K562 (cell line): ENCODE results near the gene MAP2K7. TPM values are rescaled to one million over a fixed set of nuclear protein-coding genes. Genes with fewer than 3 reads are reported as not detected.
A peak's percentile ranks its signal among the peaks of the same experiment; 100 is the strongest.
"Not testable (repeated sequence)": the region's sequence is repeated elsewhere in the genome, so short reads cannot be mapped to it uniquely, and the experiment has no call there.

ENCODE experiments used
- ATAC-seq: fragments of 200-7000 bp; cut with Tn5 transposase; 3 replicates; pipeline ENCODE4 v1.9.1; 2020; ENCODE audit warnings: moderate library complexity
- BruUV-seq: library from RNA; stranded (reverse); fragments of 400-500 nt; replicated peaks from 2 replicates; lab custom pipeline; 2021; lab: Mats Ljungman, UMichigan
- CTCF ChIA-PET: fragments of 300-600 bp; formaldehyde crosslinking; extraction: SDS; loops from one replicate; lab custom pipeline; 2021; ENCODE audit warnings: low intra/inter-chr PET ratio; lab: Yijun Ruan, JAX
- POLR2A ChIA-PET: fragments of 300-600, 350-650 bp; sonication (Branson Sonifier 250); formaldehyde crosslinking; extraction: SDS; loops from one replicate; lab custom pipeline; 2021; ENCODE audit warnings: antibody characterized with exemption, inconsistent platforms; lab: Yijun Ruan, JAX
- DNase-seq, 4 experiments: peaks; one replicate each; pipeline versions ENCODE4 v3.0.0 to v3.0.0-alpha.2; 2011 to 2018; ENCODE audit warnings: low spot score in 3 of 4, mixed read lengths in 3 of 4; ENCODE audit errors: extremely low read depth in 1 of 4
- FAIRE-seq: peaks from 2 replicates; lab custom pipeline; 2011; peaks lifted over from hg19 to GRCh38; lab: Jason Lieb, UNC
- H2AFZ ChIP-seq: 2 replicates; pipeline ENCODE4 v1.6.0; 2011; ENCODE audit warnings: low read depth, low read length, control low read depth, inconsistent platforms
- H3K27ac ChIP-seq: fragments of 200-600 bp; 3 replicates; pipeline ENCODE4 v1.8.0; 2011; ENCODE audit warnings: low read depth, mild to moderate bottlenecking, control low read depth, inconsistent platforms, low read length, moderate library complexity, mixed read lengths; ENCODE audit errors: extremely low read depth
- H3K27me3 ChIP-seq, 2 experiments: fragments of 300-600 bp in 1 of 2; 2 replicates in 1 of 2; 3 replicates in 1 of 2; pipeline versions ENCODE4 v1.6.0 to v1.8.0; 2011; ENCODE audit warnings: inconsistent platforms in 2 of 2, low read length in 2 of 2, mild to moderate bottlenecking in 1 of 2, mixed read lengths in 1 of 2, moderate library complexity in 1 of 2; ENCODE audit not compliant: control insufficient read depth in 2 of 2, insufficient read depth in 2 of 2
- H3K36me3 ChIP-seq: fragments of 300-600 bp; 3 replicates; pipeline ENCODE4 v1.8.0; 2011; ENCODE audit warnings: mild to moderate bottlenecking, low read length, inconsistent platforms; ENCODE audit not compliant: control insufficient read depth, insufficient read depth
- H3K4me1 ChIP-seq, 2 experiments: fragments of 200-600 bp in 1 of 2; replicated peaks in 1 of 2; 2 replicates in 1 of 2; 3 replicates in 1 of 2; pipeline versions ENCODE4 v1.5.1 to v1.8.0; 2011; ENCODE audit warnings: inconsistent platforms in 2 of 2, low read length in 2 of 2, mild to moderate bottlenecking in 1 of 2, mixed read lengths in 1 of 2, moderate library complexity in 1 of 2; ENCODE audit not compliant: control insufficient read depth in 2 of 2, insufficient read depth in 2 of 2
- H3K4me2 ChIP-seq: 2 replicates; pipeline ENCODE4 v1.6.1; 2011; ENCODE audit warnings: low read length, control low read depth, inconsistent platforms, mixed read lengths; ENCODE audit not compliant: insufficient read depth
- H3K4me3 ChIP-seq: fragments of 200-600 bp; sonication (generic), shearing (Covaris generic); 2 replicates; pipeline ENCODE4 v1.5.1; 2016; ENCODE audit warnings: control low read depth, inconsistent platforms
- H3K79me2 ChIP-seq: fragments of 200-600 bp; 3 replicates; pipeline ENCODE4 v1.8.0; 2011; ENCODE audit warnings: low read length, inconsistent platforms; ENCODE audit not compliant: control insufficient read depth, insufficient read depth
- H3K9ac ChIP-seq, 2 experiments: 2 replicates each; pipeline versions ENCODE4 v1.6.0 to v1.6.1; 2011; ENCODE audit warnings: low read depth in 2 of 2, low read length in 2 of 2, control low read depth in 1 of 2, inconsistent platforms in 1 of 2, mild to moderate bottlenecking in 1 of 2, mixed read lengths in 1 of 2; ENCODE audit not compliant: insufficient read depth in 1 of 2
- H3K9me1 ChIP-seq: one replicate; pipeline ENCODE4 v1.6.0; 2011; ENCODE audit warnings: inconsistent platforms, mild to moderate bottlenecking, low read length, moderate library complexity; ENCODE audit not compliant: control insufficient read depth, insufficient read depth
- H3K9me3 ChIP-seq: replicated peaks from 2 replicates; pipeline ENCODE4 v1.5.1; 2011; ENCODE audit warnings: low read depth, low read length, inconsistent platforms; ENCODE audit not compliant: control insufficient read depth, insufficient read depth
- H4K20me1 ChIP-seq: replicated peaks from 2 replicates; pipeline ENCODE4 v1.6.1; 2011; ENCODE audit warnings: low read length, inconsistent platforms, mixed read lengths; ENCODE audit not compliant: control insufficient read depth, insufficient read depth
- ARID1B ChIP-seq: fragments of 450-650 bp; IDR thresholded peaks from 2 replicates; pipeline ENCODE4 v1.6.1; 2016; ENCODE audit warnings: antibody characterized with exemption, mild to moderate bottlenecking, inconsistent platforms
- FOSL1 ChIP-seq: fragments of 200-800 bp; sonication (Bioruptor generic); conservative IDR thresholded peaks from 2 replicates; pipeline ENCODE4 v1.6.1; 2016; ENCODE audit warnings: missing genetic modification characterization, missing compliant biosample characterization
- JUN ChIP-seq, 2 experiments: sonication (generic) in 1 of 2; formaldehyde crosslinking in 1 of 2; IDR thresholded peaks; 2 replicates each; pipeline versions ENCODE4 v1.6.1 to v1.8.0; 2012 to 2022; ENCODE audit warnings: borderline replicate concordance in 2 of 2, mild to moderate bottlenecking in 2 of 2, improper control_type of control experiment in 1 of 2, low read depth in 1 of 2, low read length in 1 of 2, missing genetic modification reagents in 1 of 2
- JUND ChIP-seq, 2 experiments: IDR thresholded peaks; 2 replicates in 1 of 2; 3 replicates in 1 of 2; pipeline ENCODE4 v1.6.1; 2011; ENCODE audit warnings: borderline replicate concordance in 2 of 2, low read depth in 2 of 2, low read length in 2 of 2, improper control_type of control experiment in 1 of 2, missing biosample characterization in 1 of 2, missing genetic modification characterization in 1 of 2, missing genetic modification reagents in 1 of 2
- RBFOX2 ChIP-seq: fragments of 200-400 bp; formaldehyde crosslinking; IDR thresholded peaks from 2 replicates; pipeline ENCODE4 v1.6.1; 2017; ENCODE audit warnings: low read depth, mild to moderate bottlenecking, low read length, moderate library complexity
- SMARCA4 ChIP-seq: fragments of 450-650 bp; IDR thresholded peaks from 2 replicates; pipeline ENCODE4 v1.6.1; 2016
- SMARCE1 ChIP-seq: fragments of 450-650 bp; IDR thresholded peaks from 2 replicates; pipeline ENCODE4 v1.7.1; 2016; ENCODE audit warnings: mild to moderate bottlenecking
- ZNF384 ChIP-seq: IDR thresholded peaks from 2 replicates; pipeline ENCODE4 v1.6.1; 2012; ENCODE audit warnings: low read depth, low read length, improper control_type of control experiment
- WGBS: fragments of 100-300 bp; shearing (Covaris generic); methylation state at CpG from one replicate; pipeline ENCODE4 v1.1.6; 2016; ENCODE audit warnings: low coverage, mixed read lengths; ENCODE audit not compliant: insufficient coverage; ENCODE audit errors: missing lambda C conversion rate; 5-methylcytosine and 5-hydroxymethylcytosine counted together
- in situ Hi-C: fragments of 300-500 bp; cut with MboI; formaldehyde crosslinking; loops from 4 replicates; pipeline ENCODE4 v1.15.0; 2018; ENCODE audit warnings: inconsistent platforms, mixed read lengths
- intact Hi-C: fragments of 100-400 bp; cut with micrococcal nuclease; formaldehyde crosslinking; loops from 2 replicates; pipeline ENCODE4 v1.14.2; 2022
- polyA plus RNA-seq, 8 experiments: library from polyadenylated mRNA; depleted of rRNA in 4 of 8; stranded (reverse) in 5 of 8; unstranded in 3 of 8; fragments of >200 nt; fragmentation: Nextera tagmentation in 2 of 8; fragmentation: Illumina TruSeq in 1 of 8; extraction: Ambion mirVana in 2 of 8; extraction: Trizol in 1 of 8; gene quantifications; 2 replicates each; pipeline versions ENCODE4 v1.2.1 to v1.2.3, GENCODE V29; 2011 to 2014; ENCODE audit warnings: inconsistent platforms in 1 of 8, missing spikeins in 1 of 8
- total RNA-seq, 7 experiments: library from RNA; depleted of rRNA in 6 of 7; stranded (reverse); fragments of >200 nt in 6 of 7; fragmentation: Illumina TruSeq in 2 of 7; extraction: Trizol in 2 of 7; gene quantifications; 2 replicates each; pipeline versions ENCODE4 v1.2.1 to v1.2.3, GENCODE V29; 2011 to 2021; ENCODE audit warnings: low replicate concordance in 1 of 7
- TF ChIP-seq, protein P1 (sequence below), 2 experiments: fragments of 450-650 bp in 1 of 2; sonication (generic) in 1 of 2; formaldehyde crosslinking in 1 of 2; IDR thresholded peaks in 1 of 2; conservative IDR thresholded peaks in 1 of 2; 2 replicates each; pipeline versions ENCODE4 v1.6.1 to v1.8.1; 2016 to 2023; ENCODE audit warnings: mild to moderate bottlenecking in 2 of 2, moderate library complexity in 2 of 2, inconsistent platforms in 1 of 2, missing genetic modification reagents in 1 of 2
- TF ChIP-seq, protein P2 (sequence below), 2 experiments: fragments of 450-650 bp; IDR thresholded peaks; 2 replicates each; pipeline ENCODE4 v1.6.1; 2016

MAP2K7 gene
- total and polyA plus RNA-seq, 9 of the 15 experiments (the other 6 are each of a cell fraction or from before 2014, with no cell fraction given): 0.51 to 45.8 (median 14.1) TPM

DNA sequence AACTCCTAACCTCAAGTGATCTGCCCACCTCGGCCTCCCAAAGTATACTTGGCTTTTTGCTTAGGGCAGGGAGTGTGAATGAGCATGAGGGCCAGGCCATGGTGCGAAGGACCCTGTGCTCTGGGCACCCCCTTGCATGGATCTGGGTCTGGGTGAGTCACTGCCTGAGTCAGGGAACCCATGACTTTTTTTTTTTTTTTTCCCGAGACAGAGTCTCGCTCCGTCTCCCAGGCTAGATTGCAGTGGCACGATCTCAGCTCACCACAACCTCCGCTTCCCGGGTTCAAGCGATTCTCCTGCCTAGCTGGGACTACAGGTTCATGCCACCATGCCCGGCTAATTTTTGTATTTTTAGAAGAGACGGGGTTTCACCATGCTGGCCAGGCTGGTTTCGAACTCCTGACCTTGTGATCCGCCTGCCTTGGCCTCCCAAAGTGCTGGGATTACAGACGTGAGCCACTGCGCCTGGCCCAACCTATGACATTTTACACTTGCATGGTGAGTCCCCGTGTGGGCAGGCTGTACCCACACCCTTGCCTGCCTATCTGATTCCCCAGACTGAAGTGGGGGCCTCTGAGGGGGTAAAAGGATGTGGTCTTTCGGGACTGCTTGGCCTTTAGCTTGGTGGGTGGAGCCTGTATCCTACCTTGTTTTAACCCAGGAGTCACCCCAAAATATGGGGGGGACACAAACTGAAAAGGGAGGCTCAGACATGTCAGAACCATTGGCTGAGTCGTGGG, 10.1 kb upstream of the MAP2K7 start:
- H3K4me3 ChIP-seq; H3K79me2 ChIP-seq; H3K4me2 ChIP-seq; ATAC-seq; DNase-seq; H2AFZ ChIP-seq; H3K9me1 ChIP-seq; FAIRE-seq; H3K36me3 ChIP-seq; H4K20me1 ChIP-seq; H3K27me3 ChIP-seq; H3K27ac ChIP-seq; CTCF ChIA-PET; H3K9me3 ChIP-seq; intact Hi-C loops; TF ChIP-seq JUN (CRISPR knock-in tag; IDR thresholded peaks at IDR 0.05; ENCODE audit: borderline replicate concordance); JUND (tag; IDR thresholded peaks at IDR 0.05; ENCODE audit: borderline replicate concordance, low read depth, low read length): not testable (repeated sequence)
- POLR2A ChIA-PET: interaction anchor here (8.2 kb wide), 1 partner anchor 8 kb away, joined by 72 read pairs; the partner anchor contains the start of gene MAP2K7
- Histone ChIP-seq H3K4me1 (peaks cover 9 to 25% of the 10 kb centered on the region in 2 experiments), H3K9ac (peak overlapping the region in 1 of 2 experiments; percentile 52; a peak in 1 of 4 replicates)
- WGBS: 68% methylated on average over 13 of the region's 18 CpGs
- TF ChIP-seq ZNF384: peak; percentile 68
- TF ChIP-seq JUN (IDR thresholded peaks at IDR 0.05; ENCODE audit: borderline replicate concordance, low read depth, low read length): 0 out of 2 replicates have a peak, but pooled peaks have one; percentile 55
- TF ChIP-seq SMARCA4: peak; percentile 24; the same call in 1 of the 2 replicates
- 0 out of 2 replicates have a peak, but pooled peaks have one; percentile 15 for TF ChIP-seq RBFOX2
- TF ChIP-seq, protein P1, sequence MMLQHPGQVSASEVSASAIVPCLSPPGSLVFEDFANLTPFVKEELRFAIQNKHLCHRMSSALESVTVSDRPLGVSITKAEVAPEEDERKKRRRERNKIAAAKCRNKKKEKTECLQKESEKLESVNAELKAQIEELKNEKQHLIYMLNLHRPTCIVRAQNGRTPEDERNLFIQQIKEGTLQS (IDR thresholded peaks at IDR 0.05): peak; percentile 73; the same call in 1 of the 2 replicates
- TF ChIP-seq, protein P1 (CRISPR knock-in tag; conservative IDR thresholded peaks at IDR 0.05): not testable (repeated sequence)
- TF ChIP-seq, protein P2, sequence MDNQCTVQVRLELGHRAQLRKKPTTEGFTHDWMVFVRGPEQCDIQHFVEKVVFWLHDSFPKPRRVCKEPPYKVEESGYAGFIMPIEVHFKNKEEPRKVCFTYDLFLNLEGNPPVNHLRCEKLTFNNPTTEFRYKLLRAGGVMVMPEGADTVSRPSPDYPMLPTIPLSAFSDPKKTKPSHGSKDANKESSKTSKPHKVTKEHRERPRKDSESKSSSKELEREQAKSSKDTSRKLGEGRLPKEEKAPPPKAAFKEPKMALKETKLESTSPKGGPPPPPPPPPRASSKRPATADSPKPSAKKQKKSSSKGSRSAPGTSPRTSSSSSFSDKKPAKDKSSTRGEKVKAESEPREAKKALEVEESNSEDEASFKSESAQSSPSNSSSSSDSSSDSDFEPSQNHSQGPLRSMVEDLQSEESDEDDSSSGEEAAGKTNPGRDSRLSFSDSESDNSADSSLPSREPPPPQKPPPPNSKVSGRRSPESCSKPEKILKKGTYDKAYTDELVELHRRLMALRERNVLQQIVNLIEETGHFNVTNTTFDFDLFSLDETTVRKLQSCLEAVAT (IDR thresholded peaks at IDR 0.05): peak in 1 of 2 experiments; percentile 97; a peak in 2 of 4 replicates
- peak; percentile 54; the same call in 1 of the 2 replicates for TF ChIP-seq SMARCE1
- peak; percentile 95 for TF ChIP-seq FOSL1 (tag)
- peak; percentile 32; the same call in 1 of the 2 replicates for TF ChIP-seq ARID1B
- TF ChIP-seq JUND (IDR thresholded peaks at IDR 0.05; ENCODE audit: borderline replicate concordance, low read depth, low read length): peak; percentile 51; the same call in 1 of the 2 replicates
- TF ChIP-seq, all 486 proteins: peak for 10; not testable (repeated sequence) for 476
- BruUV-seq, in situ Hi-C loops: not testable (repeated sequence)
